ENCODE data around the gene JAKMIP3.

DNA sequence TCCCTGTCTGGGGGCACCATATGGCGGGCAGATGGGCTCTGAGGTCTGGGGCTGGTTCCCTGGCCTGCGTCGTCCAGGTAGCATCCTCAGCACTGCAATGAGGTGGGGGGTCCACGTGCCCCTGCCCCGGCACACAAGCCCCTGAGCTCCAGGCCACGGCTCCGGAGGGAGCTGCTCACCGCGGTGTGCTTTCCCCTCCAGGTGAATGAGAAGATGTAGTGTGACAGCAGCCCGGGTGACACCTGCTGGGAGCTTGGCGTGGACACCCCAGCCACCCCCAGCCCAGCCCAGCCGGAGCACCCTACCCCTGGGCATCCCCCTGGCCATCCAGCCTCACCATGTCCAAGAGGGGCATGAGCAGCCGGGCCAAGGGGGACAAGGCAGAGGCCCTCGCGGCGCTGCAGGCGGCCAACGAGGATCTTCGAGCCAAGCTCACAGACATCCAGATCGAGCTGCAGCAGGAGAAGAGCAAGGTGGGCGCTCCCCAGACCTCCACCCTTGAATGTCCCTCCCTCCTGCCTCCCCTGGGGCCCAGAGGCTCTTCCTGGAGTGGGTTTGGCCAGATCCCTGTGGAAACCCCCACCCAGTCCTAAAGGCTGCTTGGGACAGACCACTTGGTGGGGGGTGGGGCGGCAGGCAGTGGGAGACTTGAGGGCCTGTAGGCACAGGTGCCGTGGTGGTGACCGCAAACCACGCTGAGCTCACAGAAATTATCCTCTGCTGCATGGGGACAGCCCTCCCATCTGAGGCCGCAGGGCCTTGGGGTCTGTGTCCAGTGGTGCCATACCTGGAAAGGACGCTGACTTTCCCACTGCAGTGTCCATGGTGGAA lies 38.9 kb downstream of the JAKMIP3 start:
- TF ChIP-seq TARDBP (IDR thresholded peaks at IDR 0.05) (no peak), FOXM1 (IDR thresholded peaks at IDR 0.05; ENCODE audit: borderline replicate concordance) (no peak), BHLHE40 (IDR thresholded peaks at IDR 0.05; ENCODE audit: borderline replicate concordance) (no peak), SUZ12 (IDR thresholded peaks at IDR 0.05) (no peak), NFRKB (IDR thresholded peaks at IDR 0.05) (no peak), FOXA1 (IDR thresholded peaks at IDR 0.05) (no peak), SP1 (IDR thresholded peaks at IDR 0.05) (no peak), ELF4 (IDR thresholded peaks at IDR 0.05) (no peak)
- TF ChIP-seq, protein P1, sequence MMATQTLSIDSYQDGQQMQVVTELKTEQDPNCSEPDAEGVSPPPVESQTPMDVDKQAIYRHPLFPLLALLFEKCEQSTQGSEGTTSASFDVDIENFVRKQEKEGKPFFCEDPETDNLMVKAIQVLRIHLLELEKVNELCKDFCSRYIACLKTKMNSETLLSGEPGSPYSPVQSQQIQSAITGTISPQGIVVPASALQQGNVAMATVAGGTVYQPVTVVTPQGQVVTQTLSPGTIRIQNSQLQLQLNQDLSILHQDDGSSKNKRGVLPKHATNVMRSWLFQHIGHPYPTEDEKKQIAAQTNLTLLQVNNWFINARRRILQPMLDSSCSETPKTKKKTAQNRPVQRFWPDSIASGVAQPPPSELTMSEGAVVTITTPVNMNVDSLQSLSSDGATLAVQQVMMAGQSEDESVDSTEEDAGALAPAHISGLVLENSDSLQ (IDR thresholded peaks at IDR 0.05), result no peak

Measured in HEK293T (cell line).